ENCODE measurements around the gene NTSR2.

DNA sequence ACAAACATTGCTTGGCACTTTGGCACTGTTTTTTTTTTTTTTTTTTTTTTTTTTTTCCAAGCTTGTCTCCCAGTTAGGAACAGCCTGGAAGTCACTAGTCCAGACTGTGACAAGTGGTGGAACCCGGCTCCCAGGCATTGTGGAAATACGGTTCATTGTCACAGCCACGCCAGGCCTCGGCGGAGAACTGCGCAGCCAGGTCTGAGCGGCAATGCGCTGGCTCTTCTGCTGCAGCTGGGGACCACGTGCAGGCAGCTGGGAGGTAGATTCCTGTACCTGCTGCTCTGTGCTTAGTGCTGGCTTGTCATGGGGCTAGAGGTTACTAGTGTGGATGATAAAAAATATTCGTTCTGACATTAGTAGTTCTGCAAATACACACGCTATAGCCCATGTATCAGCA is 5.0 kb downstream of the NTSR2 start:
- TF ChIP-seq, protein P1, sequence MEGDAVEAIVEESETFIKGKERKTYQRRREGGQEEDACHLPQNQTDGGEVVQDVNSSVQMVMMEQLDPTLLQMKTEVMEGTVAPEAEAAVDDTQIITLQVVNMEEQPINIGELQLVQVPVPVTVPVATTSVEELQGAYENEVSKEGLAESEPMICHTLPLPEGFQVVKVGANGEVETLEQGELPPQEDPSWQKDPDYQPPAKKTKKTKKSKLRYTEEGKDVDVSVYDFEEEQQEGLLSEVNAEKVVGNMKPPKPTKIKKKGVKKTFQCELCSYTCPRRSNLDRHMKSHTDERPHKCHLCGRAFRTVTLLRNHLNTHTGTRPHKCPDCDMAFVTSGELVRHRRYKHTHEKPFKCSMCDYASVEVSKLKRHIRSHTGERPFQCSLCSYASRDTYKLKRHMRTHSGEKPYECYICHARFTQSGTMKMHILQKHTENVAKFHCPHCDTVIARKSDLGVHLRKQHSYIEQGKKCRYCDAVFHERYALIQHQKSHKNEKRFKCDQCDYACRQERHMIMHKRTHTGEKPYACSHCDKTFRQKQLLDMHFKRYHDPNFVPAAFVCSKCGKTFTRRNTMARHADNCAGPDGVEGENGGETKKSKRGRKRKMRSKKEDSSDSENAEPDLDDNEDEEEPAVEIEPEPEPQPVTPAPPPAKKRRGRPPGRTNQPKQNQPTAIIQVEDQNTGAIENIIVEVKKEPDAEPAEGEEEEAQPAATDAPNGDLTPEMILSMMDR (IDR thresholded peaks at IDR 0.05 in 2 of 3, conservative IDR thresholded peaks at IDR 0.05 in 1 of 3; ENCODE audit: control insufficient read depth in 2 of 3, extremely low read depth in 1 of 3, insufficient read depth in 1 of 3, low read depth in 3 of 3, low read length in 3 of 3) = no peak
- TF ChIP-seq STAT3 (IDR thresholded peaks at IDR 0.05; ENCODE audit: low read depth, low read length) (no peak), STAT1 (conservative IDR thresholded peaks at IDR 0.05) (no peak), NRF1 (conservative IDR thresholded peaks at IDR 0.05; ENCODE audit: low read depth, low read length) (no peak), CEBPB (IDR thresholded peaks at IDR 0.05; ENCODE audit: borderline replicate concordance in 1 of 2, low read depth in 2 of 2, low read length in 2 of 2) (no peak), EP300 (IDR thresholded peaks at IDR 0.05; ENCODE audit: borderline replicate concordance in 1 of 2, control insufficient read depth in 1 of 2, low read depth in 2 of 2, low read length in 2 of 2) (no peak), POLR2A (IDR thresholded peaks at IDR 0.05; ENCODE audit: low read depth, low read length) (no peak), POLR2AphosphoS5 (IDR thresholded peaks at IDR 0.05; ENCODE audit: low read length) (no peak), SIX5 (IDR thresholded peaks at IDR 0.05; ENCODE audit: low read depth, low read length, severe bottlenecking) (no peak), NBN (IDR thresholded peaks at IDR 0.05) (no peak), NFYB (IDR thresholded peaks at IDR 0.05; ENCODE audit: insufficient read depth, low read depth, low read length) (no peak), EED (IDR thresholded peaks at IDR 0.05; ENCODE audit: low read depth) (no peak)
- TF ChIP-seq, protein P2, sequence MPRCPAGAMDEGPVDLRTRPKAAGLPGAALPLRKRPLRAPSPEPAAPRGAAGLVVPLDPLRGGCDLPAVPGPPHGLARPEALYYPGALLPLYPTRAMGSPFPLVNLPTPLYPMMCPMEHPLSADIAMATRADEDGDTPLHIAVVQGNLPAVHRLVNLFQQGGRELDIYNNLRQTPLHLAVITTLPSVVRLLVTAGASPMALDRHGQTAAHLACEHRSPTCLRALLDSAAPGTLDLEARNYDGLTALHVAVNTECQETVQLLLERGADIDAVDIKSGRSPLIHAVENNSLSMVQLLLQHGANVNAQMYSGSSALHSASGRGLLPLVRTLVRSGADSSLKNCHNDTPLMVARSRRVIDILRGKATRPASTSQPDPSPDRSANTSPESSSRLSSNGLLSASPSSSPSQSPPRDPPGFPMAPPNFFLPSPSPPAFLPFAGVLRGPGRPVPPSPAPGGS (IDR thresholded peaks at IDR 0.05; ENCODE audit: borderline replicate concordance, insufficient read depth, low read depth, low read length, poor library complexity, severe bottlenecking) = no peak
